MCF 10A (cell line): ENCODE data around the gene ZNF480. TPM values are rescaled to one million over a fixed set of nuclear protein-coding genes. Genes with fewer than 3 reads are reported as not detected.

Experiments
- BruUV-seq: library from RNA; stranded (reverse); fragments of 400-500 nt; replicated peaks from 2 replicates; lab custom pipeline; 2021; lab: Mats Ljungman, UMichigan
- CTCF ChIA-PET: fragments of 300-600 bp; sonication (Branson Sonifier 250); formaldehyde crosslinking; extraction: SDS; loops from one replicate; lab custom pipeline; 2021; ENCODE audit warnings: antibody characterized with exemption, inconsistent platforms; lab: Yijun Ruan, JAX
- POLR2A ChIA-PET: fragments of 300-600, 350-650 bp; sonication (Branson Sonifier 250); formaldehyde crosslinking; extraction: SDS; loops from one replicate; lab custom pipeline; 2020; ENCODE audit warnings: antibody characterized with exemption, inconsistent platforms; lab: Yijun Ruan, JAX
- DNase-seq: peaks from one replicate; pipeline ENCODE4 v3.0.0-alpha.2; 2018; ENCODE audit not compliant: unreplicated experiment
- H3K27ac Mint-ChIP-seq: one replicate; pipeline ENCODE4 v1.8.0; 2022; ENCODE audit warnings: mild to moderate bottlenecking, low read depth, mixed read lengths; ENCODE audit not compliant: unreplicated experiment
- H3K27me3 Mint-ChIP-seq: one replicate; pipeline ENCODE4 v1.8.0; 2022; ENCODE audit warnings: mixed read lengths; ENCODE audit not compliant: insufficient read depth, unreplicated experiment
- H3K36me3 Mint-ChIP-seq: one replicate; pipeline ENCODE4 v1.8.0; 2022; ENCODE audit warnings: mild to moderate bottlenecking, moderate library complexity, mixed read lengths; ENCODE audit not compliant: insufficient read depth, unreplicated experiment
- H3K4me1 Mint-ChIP-seq: one replicate; pipeline ENCODE4 v1.8.0; 2022; ENCODE audit warnings: mixed read lengths; ENCODE audit not compliant: insufficient read depth, unreplicated experiment
- H3K4me3 Mint-ChIP-seq: one replicate; pipeline ENCODE4 v1.8.0; 2022; ENCODE audit warnings: mild to moderate bottlenecking, moderate library complexity, mixed read lengths; ENCODE audit not compliant: unreplicated experiment
- H3K9me3 Mint-ChIP-seq: one replicate; pipeline ENCODE4 v1.8.0; 2022; ENCODE audit warnings: mixed read lengths; ENCODE audit not compliant: unreplicated experiment
- intact Hi-C: fragments of 100-400 bp; cut with micrococcal nuclease; formaldehyde crosslinking; loops from 2 replicates; pipeline ENCODE4 v1.14.1; 2022
- microRNA-seq: library from miRNA; unstranded; fragments of <30 nt; microRNA quantifications from one replicate; pipeline ENCODE4 v1.2.0, GENCODE V29; 2022
- total RNA-seq: library from RNA; stranded (reverse); gene quantifications from 2 replicates; pipeline ENCODE4 v1.2.3, GENCODE V29; 2022
- TF ChIP-seq, protein P1 (sequence below): fragments of 200-600 bp; IDR thresholded peaks from one replicate; pipeline ENCODE4 v1.8.0; 2022; ENCODE audit warnings: antibody characterized with exemption, mild to moderate bottlenecking; ENCODE audit not compliant: unreplicated experiment

ZNF480 gene
- total RNA-seq, 1 experiment from 2014 or later, result 13.1 TPM

DNA sequence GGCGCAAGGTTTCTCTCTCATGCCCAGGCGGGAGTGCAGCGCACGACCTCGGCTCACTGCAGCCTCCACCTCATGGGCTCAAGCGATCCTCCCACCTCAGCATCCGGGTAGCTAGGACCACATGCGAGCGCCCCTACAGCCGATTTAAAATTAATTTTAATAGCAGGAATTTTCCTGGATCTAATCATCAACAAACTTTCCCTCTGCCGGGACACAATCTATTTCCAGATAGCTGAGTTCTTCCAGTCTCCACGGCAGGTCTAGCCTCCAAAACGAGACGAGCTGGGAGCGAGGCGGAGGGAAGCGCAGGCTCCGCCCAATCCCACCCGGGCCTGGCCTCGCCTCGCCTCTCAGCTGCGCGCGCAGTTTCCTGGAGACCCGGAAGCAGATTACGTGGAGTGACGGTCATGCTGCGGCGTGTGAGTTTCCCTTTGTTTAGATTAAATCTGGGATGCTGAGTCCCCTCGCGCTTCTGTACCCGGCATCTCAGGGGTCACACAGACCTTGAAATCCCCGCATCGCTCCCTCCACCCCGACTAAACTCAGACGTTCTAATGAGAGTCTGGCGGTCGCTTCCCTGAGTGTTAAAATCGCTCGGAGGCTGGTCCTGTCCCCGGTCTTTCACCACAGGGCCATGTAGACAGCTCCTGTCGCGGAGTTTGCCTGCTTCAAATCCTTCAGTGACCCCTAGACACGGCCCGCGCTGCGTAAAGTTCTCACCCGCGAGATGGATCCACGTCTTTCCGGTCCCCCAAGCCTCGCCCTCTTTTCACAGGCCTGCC, 72.8 kb downstream of the ZNF480 start, which contains the start of gene ZNF880:
Gene ZNF880 (plus strand): TSS at position 365 of the 782 bp plus-strand sequence. CDS start 43 bp downstream, at position 408.
- peak within 1 kb of the TSS; percentile 86 for H3K27ac Mint-ChIP-seq
- no peaks in the 10 kb centered on the region for H3K27me3 Mint-ChIP-seq
- BruUV-seq, result TSS peak; percentile 77
- peaks cover 8% of the 10 kb centered on the region for H3K9me3 Mint-ChIP-seq
- TF ChIP-seq, protein P1, sequence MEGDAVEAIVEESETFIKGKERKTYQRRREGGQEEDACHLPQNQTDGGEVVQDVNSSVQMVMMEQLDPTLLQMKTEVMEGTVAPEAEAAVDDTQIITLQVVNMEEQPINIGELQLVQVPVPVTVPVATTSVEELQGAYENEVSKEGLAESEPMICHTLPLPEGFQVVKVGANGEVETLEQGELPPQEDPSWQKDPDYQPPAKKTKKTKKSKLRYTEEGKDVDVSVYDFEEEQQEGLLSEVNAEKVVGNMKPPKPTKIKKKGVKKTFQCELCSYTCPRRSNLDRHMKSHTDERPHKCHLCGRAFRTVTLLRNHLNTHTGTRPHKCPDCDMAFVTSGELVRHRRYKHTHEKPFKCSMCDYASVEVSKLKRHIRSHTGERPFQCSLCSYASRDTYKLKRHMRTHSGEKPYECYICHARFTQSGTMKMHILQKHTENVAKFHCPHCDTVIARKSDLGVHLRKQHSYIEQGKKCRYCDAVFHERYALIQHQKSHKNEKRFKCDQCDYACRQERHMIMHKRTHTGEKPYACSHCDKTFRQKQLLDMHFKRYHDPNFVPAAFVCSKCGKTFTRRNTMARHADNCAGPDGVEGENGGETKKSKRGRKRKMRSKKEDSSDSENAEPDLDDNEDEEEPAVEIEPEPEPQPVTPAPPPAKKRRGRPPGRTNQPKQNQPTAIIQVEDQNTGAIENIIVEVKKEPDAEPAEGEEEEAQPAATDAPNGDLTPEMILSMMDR, result no peak
- H3K36me3 Mint-ChIP-seq, result peaks cover 12% of the 10 kb centered on the region
- ChIA-PET POLR2A (no interaction called here), CTCF (interaction anchor here (0.6 kb wide), 1 partner anchor 479 kb away, joined by 4 read pairs; no protein-coding TSS in a partner anchor)
- intact Hi-C loops, result no loop called here
- H3K4me3 Mint-ChIP-seq, result peak within 1 kb of the TSS; percentile 80
- DNase-seq, result peak; percentile 73
- H3K4me1 Mint-ChIP-seq, result no peaks in the 10 kb centered on the region

DNA sequence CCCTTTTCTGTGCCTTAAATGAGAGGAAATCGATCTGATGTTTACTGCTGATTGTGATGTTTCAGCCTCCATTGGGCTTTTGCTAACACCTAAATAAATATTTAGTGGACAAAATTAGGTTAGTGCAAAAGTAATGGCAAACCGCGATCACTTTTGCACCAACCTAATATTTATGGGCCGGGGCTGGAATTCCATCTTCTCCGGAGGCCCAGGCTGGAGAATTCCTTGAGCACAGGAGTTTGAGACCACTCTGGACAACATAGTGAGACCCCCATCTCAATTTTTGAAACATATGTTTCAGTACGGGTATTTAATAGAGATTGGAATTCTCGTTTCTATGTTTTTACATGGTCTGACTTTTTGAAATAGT, 73.4 kb downstream of the ZNF480 start:
- TF ChIP-seq, protein P1, result no peak
- Mint-ChIP-seq H3K27ac (peak overlapping the region; percentile 86), H3K36me3 (peaks cover 17% of the 10 kb centered on the region), H3K4me3 (peak overlapping the region; percentile 80), H3K9me3 (peaks cover 8% of the 10 kb centered on the region), H3K27me3 (no peaks in the 10 kb centered on the region), H3K4me1 (no peaks in the 10 kb centered on the region)
- POLR2A ChIA-PET, result no interaction called here
- no peak for DNase-seq
- intact Hi-C loops, result no loop called here
- BruUV-seq, result no TSS peak
- CTCF ChIA-PET, result interaction anchor here (0.6 kb wide), 1 partner anchor 478 kb away, joined by 4 read pairs; no protein-coding TSS in a partner anchor

Small RNA genes within 50 kb of the gene (microRNA-seq; reads per million reads assigned to microRNA genes)
- 2.0 reads per million, percentile 14 among the genes with 10 or more reads in this experiment for gene MIR643

Other genes with a start within 250 kb of the ZNF480 start
- gene ZNF432, start 248.3 kb upstream of the ZNF480 start, total RNA-seq, result 17.2 and 25.4 TPM in 2 replicates
- 40.9 and 49.8 TPM in 2 replicates for gene ZNF841, start 201.4 kb upstream of the ZNF480 start, total RNA-seq
- 9.5 and 13.5 TPM in 2 replicates for gene ZNF616, start 157.2 kb upstream of the ZNF480 start, total RNA-seq
- gene ZNF836, start 125.5 kb upstream of the ZNF480 start, total RNA-seq, result 4.3 and 7.7 TPM in 2 replicates
- gene PPP2R1A, start 107.1 kb upstream of the ZNF480 start, total RNA-seq, result 194 and 211 TPM in 2 replicates
- gene ZNF766, start 27.6 kb upstream of the ZNF480 start, total RNA-seq, result 11.5 and 16.0 TPM in 2 replicates
- gene ZNF610, start 39.1 kb downstream of the ZNF480 start, total RNA-seq, result not detected in 2 replicates
- 6.7 and 6.9 TPM in 2 replicates for gene ZNF880, start 72.8 kb downstream of the ZNF480 start, total RNA-seq
- 16.0 and 21.6 TPM in 2 replicates for gene ZNF528, start 100.7 kb downstream of the ZNF480 start, total RNA-seq
- not detected in 2 replicates for gene ZNF534, start 132.0 kb downstream of the ZNF480 start, total RNA-seq
- gene ZNF578, start 156.4 kb downstream of the ZNF480 start, total RNA-seq, result not detected in 2 replicates
- 14.8 and 18.2 TPM in 2 replicates for gene ZNF808, start 230.5 kb downstream of the ZNF480 start, total RNA-seq